K562 (cell line): ENCODE data around the gene YTHDF1. TPM values are rescaled to one million over a fixed set of nuclear protein-coding genes. Genes with fewer than 3 reads are reported as not detected.

Experiments used
- ATAC-seq: fragments of 200-7000 bp; cut with Tn5 transposase; 3 replicates; pipeline ENCODE4 v1.9.1; 2020; ENCODE audit warnings: moderate library complexity
- BruUV-seq: library from RNA; stranded (reverse); fragments of 400-500 nt; replicated peaks from 2 replicates; lab custom pipeline; 2021; lab: Mats Ljungman, UMichigan
- CTCF ChIA-PET: fragments of 300-600 bp; formaldehyde crosslinking; extraction: SDS; loops from one replicate; lab custom pipeline; 2021; ENCODE audit warnings: low intra/inter-chr PET ratio; lab: Yijun Ruan, JAX
- POLR2A ChIA-PET: fragments of 300-600, 350-650 bp; sonication (Branson Sonifier 250); formaldehyde crosslinking; extraction: SDS; loops from one replicate; lab custom pipeline; 2021; ENCODE audit warnings: antibody characterized with exemption, inconsistent platforms; lab: Yijun Ruan, JAX
- DNase-seq, 4 experiments: peaks; one replicate each; pipeline versions ENCODE4 v3.0.0 to v3.0.0-alpha.2; 2011 to 2018; ENCODE audit warnings: low spot score in 3 of 4, mixed read lengths in 3 of 4; ENCODE audit errors: extremely low read depth in 1 of 4
- FAIRE-seq: peaks from 2 replicates; lab custom pipeline; 2011; peaks lifted over from hg19 to GRCh38; lab: Jason Lieb, UNC
- H2AFZ ChIP-seq: 2 replicates; pipeline ENCODE4 v1.6.0; 2011; ENCODE audit warnings: low read depth, low read length, control low read depth, inconsistent platforms
- H3K27ac ChIP-seq: fragments of 200-600 bp; 3 replicates; pipeline ENCODE4 v1.8.0; 2011; ENCODE audit warnings: low read depth, mild to moderate bottlenecking, control low read depth, inconsistent platforms, low read length, moderate library complexity, mixed read lengths; ENCODE audit errors: extremely low read depth
- H3K27me3 ChIP-seq, 2 experiments: fragments of 300-600 bp in 1 of 2; 2 replicates in 1 of 2; 3 replicates in 1 of 2; pipeline versions ENCODE4 v1.6.0 to v1.8.0; 2011; ENCODE audit warnings: inconsistent platforms in 2 of 2, low read length in 2 of 2, mild to moderate bottlenecking in 1 of 2, mixed read lengths in 1 of 2, moderate library complexity in 1 of 2; ENCODE audit not compliant: control insufficient read depth in 2 of 2, insufficient read depth in 2 of 2
- H3K36me3 ChIP-seq: fragments of 300-600 bp; 3 replicates; pipeline ENCODE4 v1.8.0; 2011; ENCODE audit warnings: mild to moderate bottlenecking, low read length, inconsistent platforms; ENCODE audit not compliant: control insufficient read depth, insufficient read depth
- H3K4me1 ChIP-seq, 2 experiments: fragments of 200-600 bp in 1 of 2; replicated peaks in 1 of 2; 2 replicates in 1 of 2; 3 replicates in 1 of 2; pipeline versions ENCODE4 v1.5.1 to v1.8.0; 2011; ENCODE audit warnings: inconsistent platforms in 2 of 2, low read length in 2 of 2, mild to moderate bottlenecking in 1 of 2, mixed read lengths in 1 of 2, moderate library complexity in 1 of 2; ENCODE audit not compliant: control insufficient read depth in 2 of 2, insufficient read depth in 2 of 2
- H3K4me2 ChIP-seq: 2 replicates; pipeline ENCODE4 v1.6.1; 2011; ENCODE audit warnings: low read length, control low read depth, inconsistent platforms, mixed read lengths; ENCODE audit not compliant: insufficient read depth
- H3K4me3 ChIP-seq: fragments of 200-600 bp; sonication (generic), shearing (Covaris generic); 2 replicates; pipeline ENCODE4 v1.5.1; 2016; ENCODE audit warnings: control low read depth, inconsistent platforms
- H3K79me2 ChIP-seq: fragments of 200-600 bp; 3 replicates; pipeline ENCODE4 v1.8.0; 2011; ENCODE audit warnings: low read length, inconsistent platforms; ENCODE audit not compliant: control insufficient read depth, insufficient read depth
- H3K9ac ChIP-seq, 2 experiments: 2 replicates each; pipeline versions ENCODE4 v1.6.0 to v1.6.1; 2011; ENCODE audit warnings: low read depth in 2 of 2, low read length in 2 of 2, control low read depth in 1 of 2, inconsistent platforms in 1 of 2, mild to moderate bottlenecking in 1 of 2, mixed read lengths in 1 of 2; ENCODE audit not compliant: insufficient read depth in 1 of 2
- H3K9me1 ChIP-seq: one replicate; pipeline ENCODE4 v1.6.0; 2011; ENCODE audit warnings: inconsistent platforms, mild to moderate bottlenecking, low read length, moderate library complexity; ENCODE audit not compliant: control insufficient read depth, insufficient read depth
- H3K9me3 ChIP-seq: replicated peaks from 2 replicates; pipeline ENCODE4 v1.5.1; 2011; ENCODE audit warnings: low read depth, low read length, inconsistent platforms; ENCODE audit not compliant: control insufficient read depth, insufficient read depth
- H4K20me1 ChIP-seq: replicated peaks from 2 replicates; pipeline ENCODE4 v1.6.1; 2011; ENCODE audit warnings: low read length, inconsistent platforms, mixed read lengths; ENCODE audit not compliant: control insufficient read depth, insufficient read depth
- ETS1 ChIP-seq: conservative IDR thresholded peaks from 2 replicates; pipeline ENCODE4 v1.6.1; 2011; ENCODE audit warnings: low read depth, mild to moderate bottlenecking, low read length; ENCODE audit not compliant: control insufficient read depth
- WGBS: fragments of 100-300 bp; shearing (Covaris generic); methylation state at CpG from one replicate; pipeline ENCODE4 v1.1.6; 2016; ENCODE audit warnings: low coverage, mixed read lengths; ENCODE audit not compliant: insufficient coverage; ENCODE audit errors: missing lambda C conversion rate; 5-methylcytosine and 5-hydroxymethylcytosine counted together
- in situ Hi-C: fragments of 300-500 bp; cut with MboI; formaldehyde crosslinking; loops from 4 replicates; pipeline ENCODE4 v1.15.0; 2018; ENCODE audit warnings: inconsistent platforms, mixed read lengths
- intact Hi-C: fragments of 100-400 bp; cut with micrococcal nuclease; formaldehyde crosslinking; loops from 2 replicates; pipeline ENCODE4 v1.14.2; 2022
- polyA plus RNA-seq, 8 experiments: library from polyadenylated mRNA; depleted of rRNA in 4 of 8; stranded (reverse) in 5 of 8; unstranded in 3 of 8; fragments of >200 nt; fragmentation: Nextera tagmentation in 2 of 8; fragmentation: Illumina TruSeq in 1 of 8; extraction: Ambion mirVana in 2 of 8; extraction: Trizol in 1 of 8; gene quantifications; 2 replicates each; pipeline versions ENCODE4 v1.2.1 to v1.2.3, GENCODE V29; 2011 to 2014; ENCODE audit warnings: inconsistent platforms in 1 of 8, missing spikeins in 1 of 8
- total RNA-seq, 7 experiments: library from RNA; depleted of rRNA in 6 of 7; stranded (reverse); fragments of >200 nt in 6 of 7; fragmentation: Illumina TruSeq in 2 of 7; extraction: Trizol in 2 of 7; gene quantifications; 2 replicates each; pipeline versions ENCODE4 v1.2.1 to v1.2.3, GENCODE V29; 2011 to 2021; ENCODE audit warnings: low replicate concordance in 1 of 7
- TF ChIP-seq, protein P1 (sequence below), 2 experiments: fragments of 450-650 bp in 1 of 2; sonication (generic) in 1 of 2; formaldehyde crosslinking in 1 of 2; IDR thresholded peaks; 2 replicates each; pipeline versions ENCODE4 v1.7.1 to v1.9.0; 2016 to 2022; ENCODE audit warnings: inconsistent platforms in 1 of 2, mild to moderate bottlenecking in 1 of 2, missing genetic modification reagents in 1 of 2

Gene YTHDF1
- total and polyA plus RNA-seq, 9 of the 15 experiments (the other 6 are each of a cell fraction or from before 2014, with no cell fraction given) = 10.1 to 42.4 (median 27.8) TPM

DNA sequence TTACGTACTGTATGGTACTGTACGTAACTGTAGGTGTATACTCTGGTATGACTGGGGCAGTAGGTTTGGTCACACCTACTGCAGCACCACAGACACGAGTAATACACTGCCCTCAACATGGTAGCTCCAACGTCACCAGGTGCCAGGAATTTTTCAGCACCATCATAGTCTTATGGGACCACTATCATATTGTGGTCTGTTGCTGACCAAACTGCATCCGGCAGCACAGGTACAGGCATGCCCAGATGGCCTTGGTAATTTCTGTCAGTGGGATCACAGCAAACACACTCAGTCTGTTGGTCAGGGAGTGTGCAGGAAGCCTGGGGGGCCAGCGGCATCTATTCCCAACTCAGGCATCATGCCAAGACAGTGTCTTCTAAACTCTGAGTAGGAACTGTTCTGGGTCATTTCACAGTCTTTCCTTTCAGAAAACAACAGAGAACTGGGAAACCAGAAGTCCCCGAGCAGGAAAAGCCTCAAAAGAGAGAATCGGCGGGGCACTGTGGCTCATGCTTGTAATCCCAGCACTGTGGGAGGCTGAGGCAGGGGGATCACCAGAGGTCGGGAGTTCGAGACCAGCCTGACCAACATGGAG is 5.8 kb downstream of the YTHDF1 start:
- no peak overlapping the region for H3K9ac ChIP-seq
- no peak overlapping the region for H3K4me3 ChIP-seq
- CTCF ChIA-PET = interaction anchor here (0.5 kb wide), 1 partner anchor 297 kb away, joined by 3 read pairs; no protein-coding TSS in a partner anchor
- no peaks in the 10 kb centered on the region for H3K9me3 ChIP-seq
- ATAC-seq = no peak
- no peak for DNase-seq
- POLR2A ChIA-PET = interaction anchor here (0.6 to 1.8 kb wide), 3 partner anchors 10 to 905 kb away, joined by 3 to 5 read pairs (median 4); no protein-coding TSS in a partner anchor
- no peaks in the 10 kb centered on the region for H3K9me1 ChIP-seq
- no peak overlapping the region for H3K27ac ChIP-seq
- TF ChIP-seq, protein P1, sequence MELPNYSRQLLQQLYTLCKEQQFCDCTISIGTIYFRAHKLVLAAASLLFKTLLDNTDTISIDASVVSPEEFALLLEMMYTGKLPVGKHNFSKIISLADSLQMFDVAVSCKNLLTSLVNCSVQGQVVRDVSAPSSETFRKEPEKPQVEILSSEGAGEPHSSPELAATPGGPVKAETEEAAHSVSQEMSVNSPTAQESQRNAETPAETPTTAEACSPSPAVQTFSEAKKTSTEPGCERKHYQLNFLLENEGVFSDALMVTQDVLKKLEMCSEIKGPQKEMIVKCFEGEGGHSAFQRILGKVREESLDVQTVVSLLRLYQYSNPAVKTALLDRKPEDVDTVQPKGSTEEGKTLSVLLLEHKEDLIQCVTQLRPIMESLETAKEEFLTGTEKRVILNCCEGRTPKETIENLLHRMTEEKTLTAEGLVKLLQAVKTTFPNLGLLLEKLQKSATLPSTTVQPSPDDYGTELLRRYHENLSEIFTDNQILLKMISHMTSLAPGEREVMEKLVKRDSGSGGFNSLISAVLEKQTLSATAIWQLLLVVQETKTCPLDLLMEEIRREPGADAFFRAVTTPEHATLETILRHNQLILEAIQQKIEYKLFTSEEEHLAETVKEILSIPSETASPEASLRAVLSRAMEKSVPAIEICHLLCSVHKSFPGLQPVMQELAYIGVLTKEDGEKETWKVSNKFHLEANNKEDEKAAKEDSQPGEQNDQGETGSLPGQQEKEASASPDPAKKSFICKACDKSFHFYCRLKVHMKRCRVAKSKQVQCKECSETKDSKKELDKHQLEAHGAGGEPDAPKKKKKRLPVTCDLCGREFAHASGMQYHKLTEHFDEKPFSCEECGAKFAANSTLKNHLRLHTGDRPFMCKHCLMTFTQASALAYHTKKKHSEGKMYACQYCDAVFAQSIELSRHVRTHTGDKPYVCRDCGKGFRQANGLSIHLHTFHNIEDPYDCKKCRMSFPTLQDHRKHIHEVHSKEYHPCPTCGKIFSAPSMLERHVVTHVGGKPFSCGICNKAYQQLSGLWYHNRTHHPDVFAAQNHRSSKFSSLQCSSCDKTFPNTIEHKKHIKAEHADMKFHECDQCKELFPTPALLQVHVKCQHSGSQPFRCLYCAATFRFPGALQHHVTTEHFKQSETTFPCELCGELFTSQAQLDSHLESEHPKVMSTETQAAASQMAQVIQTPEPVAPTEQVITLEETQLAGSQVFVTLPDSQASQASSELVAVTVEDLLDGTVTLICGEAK (IDR thresholded peaks at IDR 0.05) = no peak
- TF ChIP-seq, protein P1 (CRISPR knock-in tag; IDR thresholded peaks at IDR 0.05) = 0 out of 2 replicates have a peak, but pooled peaks have one; percentile 2
- TF ChIP-seq ETS1 = no peak
- peaks cover 94% of the 10 kb centered on the region for H3K36me3 ChIP-seq
- WGBS = 93% methylated on average over 11 of the region's 11 CpGs
- no peak overlapping the region for H2AFZ ChIP-seq
- H3K4me1 ChIP-seq = peaks cover 6 to 11% of the 10 kb centered on the region in 2 experiments; a peak in 4 of 5 replicates
- H3K79me2 ChIP-seq = peaks cover 93% of the 10 kb centered on the region
- in situ Hi-C loops (no loop called here), intact Hi-C loops (no loop called here)
- no peak overlapping the region for H3K4me2 ChIP-seq
- no peak for FAIRE-seq
- no peaks in the 10 kb centered on the region for H3K27me3 ChIP-seq
- peaks cover 24% of the 10 kb centered on the region for H4K20me1 ChIP-seq
- no TSS peak for BruUV-seq
